ENCODE measurements around the gene UBR4.

- TF ChIP-seq POLR2A (IDR thresholded peaks at IDR 0.05) (no peak), CTCF (IDR thresholded peaks at IDR 0.05) (no peak)
Measured at GRCh38 chr1:19124273-19124672, 85.8 kb downstream of the UBR4 start.

Data from transverse colon (tissue), 3 donors.